Endothelial cell of umbilical vein (primary cell): ENCODE results near the gene AADAT. TPM values are rescaled to one million over a fixed set of nuclear protein-coding genes. Genes with fewer than 3 reads are reported as not detected.

Source experiments
- BruUV-seq: library from RNA; stranded (reverse); fragments of 400-500 nt; replicated peaks from 2 replicates; lab custom pipeline; 2021; lab: Mats Ljungman, UMichigan
- CTCF ChIA-PET: fragments of 300-600, 350-600 bp; sonication (Branson Sonifier 250); formaldehyde crosslinking; loops from one replicate; lab custom pipeline; 2021; ENCODE audit warnings: antibody characterized with exemption, inconsistent platforms; lab: Charles Lee
- POLR2A ChIA-PET: fragments of 300-600, 350-600 bp; sonication (Branson Sonifier 250); formaldehyde crosslinking; loops from one replicate; lab custom pipeline; 2021; ENCODE audit warnings: antibody characterized with exemption, inconsistent platforms; lab: Charles Lee
- DNase-seq: peaks from one replicate; pipeline ENCODE4 v3.0.0-alpha.2; 2011; ENCODE audit warnings: low read depth, low spot score
- FAIRE-seq: peaks from 2 replicates; lab custom pipeline; 2011; peaks lifted over from hg19 to GRCh38; lab: Jason Lieb, UNC
- H2AFZ ChIP-seq: 2 replicates; pipeline ENCODE4 v1.6.0; 2012; ENCODE audit warnings: low read depth, low read length, control low read depth, inconsistent platforms
- H3K27ac ChIP-seq: 2 replicates; pipeline ENCODE4 v1.5.1; 2011; ENCODE audit warnings: low read depth, mild to moderate bottlenecking, control low read depth, low read length, moderate library complexity; ENCODE audit not compliant: insufficient read depth
- H3K27me3 ChIP-seq, 2 experiments: 2 replicates each; pipeline versions ENCODE4 v1.6.0 to v1.6.1; 2011; ENCODE audit warnings: low read length in 2 of 2, mixed read lengths in 1 of 2; ENCODE audit not compliant: control insufficient read depth in 2 of 2, insufficient read depth in 2 of 2
- H3K36me3 ChIP-seq, 2 experiments: 2 replicates in 1 of 2; 3 replicates in 1 of 2; pipeline ENCODE4 v1.5.1; 2011; ENCODE audit warnings: low read length in 2 of 2, mild to moderate bottlenecking in 1 of 2, moderate library complexity in 1 of 2; ENCODE audit not compliant: control insufficient read depth in 2 of 2, insufficient read depth in 2 of 2; ENCODE audit errors: extremely low read depth in 1 of 2
- H3K4me1 ChIP-seq: 3 replicates; pipeline ENCODE4 v1.5.1; 2011; ENCODE audit warnings: mild to moderate bottlenecking, low read length; ENCODE audit not compliant: control insufficient read depth, insufficient read depth; ENCODE audit errors: extremely low read depth
- H3K4me2 ChIP-seq: 2 replicates; pipeline ENCODE4 v1.6.1; 2011; ENCODE audit warnings: low read length, control low read depth, mixed read lengths; ENCODE audit not compliant: insufficient read depth
- H3K4me3 ChIP-seq, 3 experiments: fragments of 200-600 bp in 1 of 3; sonication (generic), shearing (Covaris generic) in 1 of 3; replicated peaks in 1 of 3; 2 replicates each; pipeline ENCODE4 v1.5.1; 2011 to 2016; ENCODE audit warnings: control low read depth in 3 of 3, low read length in 3 of 3, mild to moderate bottlenecking in 2 of 3, inconsistent platforms in 1 of 3, low read depth in 1 of 3, moderate library complexity in 1 of 3; ENCODE audit not compliant: insufficient read depth in 1 of 3
- H3K79me2 ChIP-seq: 2 replicates; pipeline ENCODE4 v1.6.0; 2012; ENCODE audit warnings: low read length, inconsistent platforms; ENCODE audit not compliant: control insufficient read depth, insufficient read depth
- H3K9ac ChIP-seq: replicated peaks from 2 replicates; pipeline ENCODE3; 2011; ENCODE audit warnings: low read length, control low read depth; ENCODE audit not compliant: insufficient read depth; ENCODE audit errors: extremely low read depth
- H3K9me1 ChIP-seq: replicated peaks from 3 replicates; pipeline ENCODE4 v1.6.0; 2011; ENCODE audit warnings: mild to moderate bottlenecking, low read length; ENCODE audit not compliant: control insufficient read depth, insufficient read depth; ENCODE audit errors: extremely low read depth
- H3K9me3 ChIP-seq: replicated peaks from 2 replicates; pipeline ENCODE4 v1.5.1; 2012; ENCODE audit warnings: low read length, inconsistent platforms; ENCODE audit not compliant: control insufficient read depth, insufficient read depth
- H4K20me1 ChIP-seq: replicated peaks from 2 replicates; pipeline ENCODE3; 2011; ENCODE audit warnings: mild to moderate bottlenecking, low read length; ENCODE audit not compliant: control insufficient read depth, insufficient read depth; ENCODE audit errors: extremely low read depth
- EZH2 ChIP-seq: IDR thresholded peaks from 2 replicates; pipeline ENCODE4 v1.6.1; 2012; ENCODE audit warnings: borderline replicate concordance, low read depth, mild to moderate bottlenecking, moderate library complexity, low read length, inconsistent platforms; ENCODE audit not compliant: severe bottlenecking
- FOS ChIP-seq: IDR thresholded peaks from 2 replicates; pipeline ENCODE4 v1.6.1; 2011; ENCODE audit warnings: mild to moderate bottlenecking, low read length, moderate library complexity, borderline replicate concordance; ENCODE audit not compliant: insufficient read depth
- GATA2 ChIP-seq: IDR thresholded peaks from 2 replicates; pipeline ENCODE4 v1.7.0; 2011; ENCODE audit warnings: low read depth, mild to moderate bottlenecking, moderate library complexity, mixed read lengths, low read length; ENCODE audit not compliant: insufficient read length, insufficient read depth
- JUN ChIP-seq: IDR thresholded peaks from 2 replicates; pipeline ENCODE4 v1.6.1; 2011; ENCODE audit warnings: borderline replicate concordance, low read depth; ENCODE audit not compliant: insufficient read length, insufficient read depth
- MAX ChIP-seq: IDR thresholded peaks from 2 replicates; pipeline ENCODE4 v1.6.1; 2011; ENCODE audit not compliant: insufficient read depth, insufficient read length
- MYC ChIP-seq: IDR thresholded peaks from one replicate; pipeline ENCODE4 v1.6.1; 2011; ENCODE audit warnings: mild to moderate bottlenecking, low read depth, low read length
- POLR2A ChIP-seq: IDR thresholded peaks from 2 replicates; pipeline ENCODE4 v1.6.1; 2012; ENCODE audit warnings: low read depth, mild to moderate bottlenecking, control low read depth, low read length
- POLR2AphosphoS5 ChIP-seq: IDR thresholded peaks from 2 replicates; pipeline ENCODE4 v1.6.1; 2012; ENCODE audit warnings: low read depth, mild to moderate bottlenecking, control low read depth, low read length, moderate library complexity; ENCODE audit not compliant: insufficient read depth
- dilution Hi-C: fragments of 300-500 bp; cut with MboI; formaldehyde crosslinking; loops from one replicate; pipeline ENCODE4 v1.15.0; 2019; ENCODE audit warnings: low sequenced_read_pairs; ENCODE audit not compliant: extremely low pct_ligation_motif_present
- intact Hi-C: fragments of 100-400 bp; cut with micrococcal nuclease; formaldehyde crosslinking; loops from one replicate; pipeline ENCODE4 v1.10.0; 2022
- polyA plus RNA-seq, 4 experiments: library from polyadenylated mRNA; depleted of rRNA in 3 of 4; stranded (reverse) in 3 of 4; unstranded in 1 of 4; fragments of >200 nt; gene quantifications; 2 replicates each; pipeline versions ENCODE4 v1.2.1 to v1.2.3, GENCODE V29; 2011 to 2012; ENCODE audit warnings: missing spikeins in 1 of 4
- total RNA-seq: library from RNA; stranded (reverse); gene quantifications from 2 replicates; pipeline ENCODE4 v1.2.3, GENCODE V29; 2021
- TF ChIP-seq, protein P1 (sequence below), 2 donors: IDR thresholded peaks; 1 replicate in 1 of 2; 2 replicates in 1 of 2; pipeline ENCODE4 v1.5.1; 2011; ENCODE audit warnings: low read length in 2 of 2, mild to moderate bottlenecking in 2 of 2, moderate library complexity in 2 of 2, control low read depth in 1 of 2, inconsistent platforms in 1 of 2, low read depth in 1 of 2; ENCODE audit not compliant: insufficient read depth in 1 of 2; ENCODE audit errors: extremely low read depth in 1 of 2

Gene AADAT
- total and polyA plus RNA-seq, 2 donors (not counting 3 experiments of a cell fraction or from before 2014, with no cell fraction given), result 1.8 to 2.5 TPM

- Histone ChIP-seq H3K36me3 (no peaks in the 10 kb centered on the region), H2AFZ (no peak overlapping the region), H3K27ac (no peak overlapping the region), H3K9me3 (no peaks in the 10 kb centered on the region), H3K9ac (no peak overlapping the region), H3K79me2 (no peaks in the 10 kb centered on the region), H3K4me2 (no peak overlapping the region), H3K9me1 (no peaks in the 10 kb centered on the region), H3K27me3 (no peaks in the 10 kb centered on the region), H3K4me3 (no peak overlapping the region), H4K20me1 (no peaks in the 10 kb centered on the region), H3K4me1 (no peaks in the 10 kb centered on the region)
- TF ChIP-seq, protein P1, sequence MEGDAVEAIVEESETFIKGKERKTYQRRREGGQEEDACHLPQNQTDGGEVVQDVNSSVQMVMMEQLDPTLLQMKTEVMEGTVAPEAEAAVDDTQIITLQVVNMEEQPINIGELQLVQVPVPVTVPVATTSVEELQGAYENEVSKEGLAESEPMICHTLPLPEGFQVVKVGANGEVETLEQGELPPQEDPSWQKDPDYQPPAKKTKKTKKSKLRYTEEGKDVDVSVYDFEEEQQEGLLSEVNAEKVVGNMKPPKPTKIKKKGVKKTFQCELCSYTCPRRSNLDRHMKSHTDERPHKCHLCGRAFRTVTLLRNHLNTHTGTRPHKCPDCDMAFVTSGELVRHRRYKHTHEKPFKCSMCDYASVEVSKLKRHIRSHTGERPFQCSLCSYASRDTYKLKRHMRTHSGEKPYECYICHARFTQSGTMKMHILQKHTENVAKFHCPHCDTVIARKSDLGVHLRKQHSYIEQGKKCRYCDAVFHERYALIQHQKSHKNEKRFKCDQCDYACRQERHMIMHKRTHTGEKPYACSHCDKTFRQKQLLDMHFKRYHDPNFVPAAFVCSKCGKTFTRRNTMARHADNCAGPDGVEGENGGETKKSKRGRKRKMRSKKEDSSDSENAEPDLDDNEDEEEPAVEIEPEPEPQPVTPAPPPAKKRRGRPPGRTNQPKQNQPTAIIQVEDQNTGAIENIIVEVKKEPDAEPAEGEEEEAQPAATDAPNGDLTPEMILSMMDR (IDR thresholded peaks at IDR 0.05; ENCODE audit: extremely low read depth in 1 of 2, insufficient read depth in 1 of 2, low read depth in 1 of 2, low read length in 2 of 2), result no peak
- TF ChIP-seq MYC (no peak), MAX (no peak), POLR2AphosphoS5 (no peak), FOS (no peak), EZH2 (no peak), JUN (no peak), POLR2A (no peak), GATA2 (no peak)
- intact Hi-C loops, result no loop called here
- DNase-seq (no peak), FAIRE-seq (no peak)
- ChIA-PET CTCF (interaction anchor here (1.1 kb wide), 1 partner anchor 10 kb away, joined by 3 read pairs; no protein-coding TSS in a partner anchor), POLR2A (no interaction called here)
- dilution Hi-C loops, result no loop called here
- no TSS peak for BruUV-seq
Measured at GRCh38 chr4:170137466-170137865, 47.7 kb upstream of the AADAT start.
